HG03280 (cell line): ENCODE measurements around the gene EML1.

Source experiments
- ATAC-seq: cut with Tn5 transposase; IDR thresholded peaks from one replicate; pipeline ENCODE4 v1.9.1; 2021; ENCODE audit warnings: mild to moderate bottlenecking, moderate library complexity; ENCODE audit not compliant: unreplicated experiment

EML1 gene

DNA sequence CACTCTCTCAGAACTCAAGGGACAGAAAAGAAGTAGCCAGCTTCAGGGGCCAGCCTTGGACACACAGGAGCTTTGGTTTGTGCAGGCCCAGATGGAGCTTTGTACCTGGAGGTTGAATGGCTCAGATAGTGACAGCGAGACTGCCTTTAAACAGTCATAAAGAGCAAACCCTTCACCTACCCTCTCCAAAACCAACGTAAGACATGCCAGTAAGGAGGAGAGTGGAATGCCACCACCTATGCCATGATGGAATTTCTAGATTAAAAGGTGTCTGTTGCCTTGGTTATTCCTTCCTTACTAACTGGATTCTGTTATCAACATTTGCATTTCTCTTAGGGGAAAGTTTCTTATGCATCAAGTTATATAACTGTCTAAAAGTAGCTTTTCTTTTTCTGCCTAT lies 98.1 kb downstream of the EML1 start:
- ATAC-seq, result no peak

DNA sequence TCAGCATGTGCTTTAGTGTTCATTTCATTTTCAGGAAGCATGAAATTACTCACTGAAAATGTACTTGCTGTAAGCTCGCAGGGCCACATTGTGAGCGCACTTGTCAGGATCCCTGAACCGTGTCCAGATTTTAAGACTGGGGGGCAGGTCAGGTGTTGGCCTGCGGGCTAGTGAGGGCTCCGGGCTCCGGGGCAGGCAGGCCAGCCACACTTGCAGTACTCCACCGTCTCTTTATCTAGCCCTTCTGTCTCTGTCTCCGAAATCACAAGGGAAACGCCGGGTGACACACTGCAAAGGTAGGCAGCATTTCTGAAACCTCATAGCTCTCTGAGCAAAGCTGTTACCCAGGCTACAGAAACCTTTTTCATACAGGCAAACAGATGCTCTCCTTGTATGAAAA lies 98.7 kb downstream of the EML1 start:
- peak; percentile 74 for ATAC-seq

DNA sequence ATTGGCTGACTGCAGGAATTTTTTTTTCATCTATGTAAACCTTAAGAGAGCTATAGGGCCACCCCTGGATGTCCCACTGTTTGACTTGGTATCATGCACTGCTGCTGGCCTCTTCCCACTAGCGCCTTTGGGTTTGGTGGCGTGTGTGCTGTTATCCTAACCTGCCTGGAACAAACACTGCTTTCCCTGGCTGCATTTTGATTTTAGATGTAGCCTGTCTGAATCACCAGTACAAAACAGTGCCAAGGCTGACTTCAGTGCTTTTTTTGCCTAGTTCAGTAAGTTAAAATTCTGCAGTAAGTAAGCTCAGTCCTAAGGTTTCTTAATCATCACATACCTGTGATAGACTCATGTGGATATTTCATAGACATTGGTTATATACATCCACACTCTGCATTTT lies 99.2 kb downstream of the EML1 start:
- ATAC-seq, result peak; percentile 10

DNA sequence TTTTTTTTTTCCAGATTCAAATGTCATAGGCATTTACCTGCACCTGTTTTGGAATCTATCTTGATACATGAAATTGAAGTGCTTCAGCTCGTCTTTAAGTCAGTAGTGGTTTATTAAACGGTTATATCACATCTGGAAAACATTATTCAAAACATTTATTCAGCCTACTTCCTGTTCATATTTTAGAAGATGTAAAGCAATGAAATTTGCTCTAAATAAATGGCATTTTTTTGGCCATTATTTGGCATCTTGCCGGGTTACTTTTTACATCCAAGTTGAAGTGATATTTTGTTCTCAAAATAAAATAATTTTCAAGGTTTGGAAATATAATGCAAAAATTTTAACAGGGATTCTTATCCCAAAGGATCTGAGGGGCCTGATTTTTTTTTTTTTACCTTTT lies 103.1 kb downstream of the EML1 start:
- ATAC-seq, result no peak

DNA sequence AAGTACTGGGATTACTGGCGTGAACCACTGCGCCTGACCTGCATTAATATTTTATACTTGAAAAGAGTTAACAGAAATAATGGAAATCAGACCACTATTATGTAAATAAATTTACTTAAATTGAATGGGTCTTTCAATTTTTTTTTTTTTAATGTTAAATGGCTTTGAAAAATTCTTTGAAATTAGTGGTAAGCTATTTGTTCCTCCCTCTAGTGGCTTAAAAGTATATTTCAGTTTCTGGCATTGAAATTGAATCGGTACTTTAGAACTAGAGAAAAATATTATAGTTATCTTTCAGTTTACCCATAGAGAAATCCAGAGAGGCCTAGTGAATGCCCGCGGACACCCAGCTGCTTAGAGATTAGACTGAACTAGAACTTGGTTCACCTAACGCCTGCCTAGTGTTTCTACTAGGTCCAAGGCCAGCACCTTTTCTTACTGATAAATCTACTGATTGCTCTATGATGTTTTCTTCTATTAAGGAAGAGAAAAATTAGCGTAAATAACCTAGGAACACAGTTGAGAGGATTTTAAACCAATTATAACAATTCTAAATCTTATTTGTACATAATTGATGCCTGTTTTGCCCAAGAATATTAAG lies 106.5 kb downstream of the EML1 start:
- no peak for ATAC-seq

DNA sequence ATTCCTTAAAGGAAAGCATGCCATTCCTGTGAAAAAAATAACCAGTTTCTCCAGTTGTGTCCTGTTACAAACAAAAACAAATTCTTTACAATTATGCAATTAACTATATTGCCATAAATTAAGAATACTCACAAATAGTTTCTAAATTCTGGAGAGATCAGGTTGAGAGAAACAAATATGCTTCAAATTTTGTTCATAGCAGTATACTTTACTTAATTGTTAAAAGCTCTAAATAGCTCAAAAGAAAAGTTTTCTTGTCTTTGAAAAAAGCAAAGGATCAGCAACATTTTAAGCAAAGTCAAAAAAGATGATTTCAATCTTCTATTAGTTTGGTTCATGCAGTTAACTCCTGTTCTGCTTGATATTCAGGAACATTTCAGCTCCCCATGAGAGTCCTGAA lies 109.7 kb downstream of the EML1 start:
- ATAC-seq, result no peak

DNA sequence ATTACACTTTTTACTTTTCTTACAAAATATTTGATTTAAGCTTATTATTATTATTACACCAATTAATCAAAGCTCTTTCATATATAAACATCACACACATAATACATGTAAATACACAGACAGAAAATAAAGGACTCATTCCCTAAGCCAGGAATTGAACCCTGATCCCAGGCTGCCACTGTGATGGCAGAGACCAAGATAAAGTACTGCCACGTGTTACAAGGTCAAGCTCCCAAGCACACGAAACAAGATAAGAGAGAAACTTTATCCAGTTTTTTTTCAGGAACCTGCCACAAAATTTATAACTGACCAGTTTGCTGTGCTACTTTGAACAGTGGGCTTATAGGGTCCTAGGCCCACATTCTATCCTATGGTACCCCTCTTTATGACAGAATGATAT lies 111.3 kb downstream of the EML1 start:
- ATAC-seq, result no peak

DNA sequence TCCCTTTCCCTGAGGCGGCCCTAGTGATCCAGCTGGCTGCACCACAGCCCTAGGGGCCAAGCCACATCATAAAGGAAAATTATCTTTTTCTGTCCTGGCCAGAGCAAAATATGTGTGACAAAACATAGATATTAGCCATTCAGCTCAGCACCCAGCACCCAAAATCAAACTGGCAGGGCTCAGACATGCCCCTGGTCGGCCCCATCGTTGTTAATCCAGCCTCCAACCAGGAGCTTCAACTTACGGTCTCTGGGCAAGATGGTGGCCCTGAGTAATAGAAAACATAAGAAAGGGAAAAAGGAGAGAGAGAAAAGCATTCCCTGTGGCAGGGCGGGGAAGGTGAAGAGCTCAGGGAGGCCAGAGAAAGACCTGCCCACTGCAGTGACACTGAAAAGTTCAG lies 111.9 kb downstream of the EML1 start:
- ATAC-seq, result no peak

DNA sequence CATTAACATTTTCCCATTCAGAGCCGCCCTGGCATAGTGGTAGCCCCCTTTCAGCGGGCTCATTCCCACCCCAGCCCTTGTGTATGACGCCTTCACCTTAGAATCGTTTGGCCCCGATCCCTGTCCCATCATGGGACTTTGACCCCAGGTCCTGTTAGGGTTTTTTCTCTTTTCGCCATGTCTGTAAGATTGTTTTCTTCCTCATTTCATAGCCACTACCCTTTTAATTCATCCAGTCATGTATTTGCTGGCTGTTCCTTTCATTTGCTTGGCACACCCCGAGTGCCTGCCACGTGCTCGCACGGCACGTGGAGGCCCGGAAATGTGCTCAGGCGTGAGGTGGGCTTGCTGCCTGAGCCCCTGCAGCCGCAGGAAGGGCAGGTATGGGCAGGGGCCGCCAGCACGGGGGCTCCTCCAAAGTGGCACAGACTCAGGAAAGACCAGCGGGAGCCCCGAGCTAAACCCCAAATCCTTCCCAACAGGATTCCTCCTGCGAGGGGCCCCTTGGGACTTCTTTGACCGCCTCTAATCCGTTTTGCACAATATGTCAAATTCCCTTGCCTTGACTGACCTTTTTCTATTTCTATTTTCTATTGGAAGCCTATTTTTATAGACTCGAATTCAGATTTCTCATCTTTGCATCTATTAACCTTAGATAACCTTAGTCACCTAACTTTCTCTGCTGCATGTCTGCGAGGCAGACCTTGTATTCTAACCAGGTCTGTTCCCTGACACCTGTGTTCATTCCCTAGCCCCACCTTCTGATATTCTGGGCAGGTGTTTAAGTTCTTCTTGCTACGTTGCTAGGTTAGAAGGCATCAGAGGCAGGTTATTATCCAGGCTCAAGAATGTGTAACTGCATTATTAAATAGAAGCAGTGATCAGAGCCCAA lies 114.8 kb downstream of the EML1 start:
- ATAC-seq, result no peak

DNA sequence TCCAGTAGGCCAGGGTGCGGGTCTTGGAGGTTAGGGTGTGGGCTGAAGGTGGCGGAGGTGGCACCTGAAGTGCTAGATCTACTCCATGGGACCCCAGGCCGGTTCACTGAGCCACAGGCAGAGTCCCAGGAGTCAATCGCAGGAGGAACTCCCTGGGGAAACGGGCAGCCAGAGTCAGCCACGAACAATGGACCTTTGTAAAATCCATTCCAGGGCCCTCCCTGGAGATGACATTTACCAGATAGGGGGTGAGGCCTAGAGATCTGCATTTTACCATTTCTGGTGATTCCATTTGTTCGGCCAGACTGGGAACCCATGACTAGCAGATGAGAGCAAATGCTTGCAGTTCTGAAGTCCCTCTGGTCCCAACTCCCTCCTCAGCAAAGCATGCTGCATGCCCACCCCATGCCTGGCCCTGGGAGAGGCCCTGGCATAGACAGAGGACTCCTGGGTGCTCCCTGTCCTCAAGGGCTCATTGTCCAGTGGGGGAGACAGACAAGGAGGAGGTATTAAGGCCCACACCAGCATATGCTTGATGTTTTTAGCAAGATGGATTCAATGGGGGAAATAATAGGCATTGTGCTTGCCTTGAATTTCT lies 115.5 kb downstream of the EML1 start:
- no peak for ATAC-seq

DNA sequence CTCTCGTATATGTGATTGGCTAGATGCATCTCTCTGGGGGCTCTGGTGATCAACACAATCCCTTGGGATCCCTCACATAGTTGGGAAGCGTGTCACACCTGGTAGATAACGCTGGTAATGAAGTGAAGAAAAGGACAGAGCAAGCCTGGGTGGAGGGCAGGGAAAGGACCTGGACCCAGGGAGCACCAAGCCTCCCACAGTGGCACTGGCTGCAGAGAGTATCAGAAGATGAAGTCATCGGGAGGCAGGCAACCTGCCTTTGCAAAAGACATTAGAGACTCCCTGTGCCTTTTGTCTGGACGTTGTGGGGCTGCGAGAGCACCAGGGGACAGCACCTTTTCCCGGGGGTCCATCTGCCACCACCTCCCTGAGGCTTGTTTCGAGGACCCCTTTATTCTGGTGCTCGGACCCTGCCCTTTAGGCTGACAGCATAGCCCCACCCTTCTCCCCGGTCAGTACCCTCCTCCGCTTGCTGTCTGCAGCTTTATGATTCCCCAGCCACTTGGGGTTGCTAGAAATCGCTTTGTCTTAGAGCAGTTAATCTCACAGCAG lies 116.4 kb downstream of the EML1 start:
- no peak for ATAC-seq

DNA sequence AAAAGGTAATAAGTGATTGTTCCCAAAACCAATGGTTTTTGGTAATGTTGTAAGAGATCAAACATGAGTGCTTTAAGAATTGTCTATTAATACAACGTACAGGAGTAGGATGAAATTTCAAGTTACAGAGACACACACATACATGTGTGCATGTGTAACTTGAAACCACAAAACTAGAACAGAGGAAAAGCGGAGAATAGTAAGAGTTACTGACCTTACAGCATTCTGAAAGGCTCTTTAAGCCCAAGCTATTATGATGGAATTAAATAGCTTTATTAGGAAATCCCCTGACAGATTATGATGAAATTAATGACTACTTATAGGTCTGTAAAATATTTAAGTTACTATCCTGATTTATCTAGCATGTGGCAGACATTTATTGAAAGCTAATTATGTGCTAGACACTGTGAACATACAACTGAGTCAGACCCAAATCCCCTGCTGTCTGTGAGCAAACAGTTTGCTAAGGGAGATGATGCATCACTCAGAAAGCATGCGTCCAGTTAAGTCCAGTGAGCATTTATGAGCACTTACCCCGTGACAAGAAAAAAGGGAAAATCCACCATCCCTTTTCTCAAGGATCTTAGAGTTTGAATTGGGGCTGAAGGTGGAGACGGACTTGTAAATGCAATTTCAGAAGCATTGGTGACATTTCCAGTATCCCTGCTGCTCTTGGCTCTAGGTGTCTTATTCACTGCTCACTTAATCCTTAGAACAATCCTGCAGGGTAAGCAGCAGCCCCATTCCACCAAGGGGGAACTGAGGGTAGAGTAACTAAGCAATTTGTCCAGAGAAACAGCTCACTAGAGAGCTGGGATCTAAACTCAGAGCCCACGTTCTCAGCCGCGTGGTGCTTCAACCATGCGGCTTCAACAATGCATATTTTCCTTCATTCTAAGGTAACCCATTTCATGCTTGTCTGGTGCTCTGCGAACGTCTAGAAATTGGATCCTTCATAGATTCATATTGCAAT lies 117.4 kb downstream of the EML1 start:
- no peak for ATAC-seq

DNA sequence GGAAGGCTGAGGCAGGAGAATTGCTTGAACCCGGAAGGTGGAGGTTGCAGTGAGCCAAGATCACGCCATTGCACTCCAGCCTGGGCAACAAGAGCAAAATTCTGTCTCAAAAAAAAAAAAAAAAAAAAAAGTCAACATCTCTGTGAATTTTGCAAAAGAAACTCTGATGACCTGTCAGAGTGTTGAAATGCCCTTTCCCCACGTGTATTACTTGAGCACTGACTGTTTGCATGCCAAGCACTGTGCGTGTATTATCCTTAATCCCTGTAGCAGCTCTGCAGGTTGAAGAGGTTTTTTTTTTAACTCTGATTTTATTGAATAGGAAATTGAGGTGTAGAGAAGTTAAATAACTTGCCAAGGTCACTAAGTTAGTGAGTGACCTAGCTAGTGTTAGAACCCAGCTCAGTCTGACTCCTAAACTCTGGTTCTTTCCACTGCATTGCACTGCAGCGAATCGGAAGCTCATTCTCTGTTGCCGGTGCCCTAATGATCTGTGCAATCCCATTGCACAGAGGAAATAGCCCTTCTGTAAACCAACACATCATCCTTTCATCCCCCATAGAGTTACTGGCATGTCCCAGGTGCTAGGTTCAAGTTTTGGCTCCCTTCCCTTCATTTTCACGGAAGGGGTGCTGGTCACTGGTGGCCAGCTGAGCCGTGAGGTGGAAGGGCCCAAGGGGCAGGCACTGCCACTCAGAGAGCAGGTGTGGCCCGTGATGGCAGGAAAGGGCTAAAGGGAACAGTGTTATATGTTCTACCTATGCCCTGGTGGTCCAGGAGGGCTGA lies 122.3 kb downstream of the EML1 start:
- ATAC-seq, result no peak

DNA sequence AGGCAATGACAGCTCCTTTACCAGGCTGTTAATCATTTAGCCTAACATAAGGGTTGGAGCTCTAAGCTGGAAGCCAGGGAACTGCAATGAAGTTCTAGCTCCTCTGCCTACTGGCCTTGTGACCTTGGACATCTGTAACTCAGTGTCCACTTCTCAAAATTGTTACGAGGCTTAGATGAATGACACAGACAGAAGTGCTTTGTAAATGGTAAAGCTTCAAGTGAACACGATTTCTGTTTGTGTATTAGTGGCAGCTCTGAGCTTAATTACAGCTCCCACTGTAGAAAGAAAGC lies 122.8 kb downstream of the EML1 start:
- no peak for ATAC-seq

DNA sequence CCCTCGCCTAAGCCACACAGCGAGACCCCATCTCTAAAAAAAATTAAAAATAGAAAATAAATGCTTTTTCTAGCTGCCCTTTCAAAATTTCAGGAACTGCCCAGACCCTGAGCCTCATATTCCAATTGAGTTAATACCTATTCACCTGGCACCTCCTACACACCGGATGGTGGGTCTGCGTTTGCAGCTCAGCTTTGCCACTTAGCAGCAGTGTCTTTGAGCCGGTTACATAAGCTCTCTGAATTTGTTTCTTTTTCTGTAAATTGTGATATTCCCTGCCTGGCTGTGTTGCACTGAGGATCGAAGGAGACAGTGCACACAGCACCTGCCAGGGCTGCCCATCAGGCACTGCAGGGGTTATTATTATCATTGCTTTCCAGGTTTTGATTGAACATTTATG lies 125.6 kb downstream of the EML1 start:
- ATAC-seq, result no peak

DNA sequence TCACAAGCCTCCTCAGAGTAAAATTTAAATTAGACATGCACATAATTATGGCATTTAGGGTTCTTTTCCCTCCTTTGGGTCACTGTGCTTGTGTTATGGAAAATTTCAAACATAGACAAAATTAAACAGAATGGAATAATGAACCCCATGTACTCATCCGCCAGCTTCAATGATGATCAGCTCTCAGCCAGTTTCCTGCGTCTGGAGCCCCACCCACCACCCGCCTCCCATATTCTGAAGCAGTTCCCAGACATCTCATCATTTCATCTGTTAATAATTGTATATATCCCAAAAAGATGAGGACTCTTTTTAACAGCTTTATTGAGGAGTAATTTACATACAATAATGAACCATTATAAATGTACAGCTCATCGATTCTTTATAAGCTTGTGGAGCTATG lies 128.2 kb downstream of the EML1 start:
- ATAC-seq, result no peak

DNA sequence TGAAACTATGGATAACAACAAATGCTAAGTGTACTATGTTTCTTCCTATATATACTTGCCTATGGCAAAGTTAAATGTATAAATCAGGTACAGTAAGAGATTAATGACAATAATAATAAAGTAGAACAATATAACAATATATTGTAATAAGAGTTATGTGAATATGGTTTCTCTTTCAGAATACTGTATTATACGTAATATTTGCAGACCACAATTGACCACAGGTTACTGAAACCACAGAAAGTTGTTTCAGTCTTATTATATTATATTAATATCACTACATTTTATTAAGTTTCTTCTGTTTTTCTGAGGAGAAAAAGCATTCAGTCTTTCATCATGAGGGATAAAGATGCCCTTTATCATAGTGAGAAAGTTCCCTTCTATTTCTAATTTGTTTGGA lies 131.2 kb downstream of the EML1 start:
- ATAC-seq, result no peak

DNA sequence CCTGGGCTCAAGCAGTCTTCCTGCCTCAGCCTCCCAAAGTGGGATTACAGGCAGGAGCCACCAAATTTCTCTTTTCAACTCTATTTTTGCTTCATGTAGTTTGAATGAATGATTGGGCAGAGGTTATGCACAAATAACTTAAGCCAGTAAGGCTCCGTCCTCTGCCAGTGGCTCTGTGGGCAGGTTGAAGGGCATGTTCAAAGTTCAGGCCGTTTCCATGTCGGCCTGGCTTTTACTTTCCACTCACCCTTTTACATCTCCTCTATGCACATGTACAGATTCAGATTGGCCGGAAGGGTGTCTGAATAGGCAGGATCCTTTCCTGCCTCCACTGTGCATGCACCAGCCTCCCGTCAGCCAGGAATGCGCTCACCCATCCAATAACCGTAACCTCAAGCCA lies 132.3 kb downstream of the EML1 start:
- no peak for ATAC-seq

DNA sequence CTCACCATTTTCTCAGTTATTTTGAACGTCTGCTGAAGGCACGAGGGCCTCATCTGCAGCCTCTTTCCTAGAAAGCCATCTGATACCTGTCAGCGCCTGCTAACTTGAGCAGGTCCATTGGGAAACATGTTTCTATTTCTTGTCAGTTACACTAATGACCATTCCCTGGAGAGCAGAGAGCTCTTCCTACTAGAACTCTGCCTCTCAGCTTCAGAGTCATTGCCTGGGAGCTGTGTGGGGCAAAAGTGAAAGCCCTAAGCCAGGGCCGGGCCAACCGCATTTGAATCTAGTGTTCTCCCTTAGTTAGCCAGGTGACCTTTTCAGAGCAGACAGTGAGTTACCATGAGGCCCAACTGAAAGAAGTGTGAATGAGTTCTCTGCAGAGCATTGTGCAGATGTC lies 135.8 kb downstream of the EML1 start:
- ATAC-seq, result no peak

DNA sequence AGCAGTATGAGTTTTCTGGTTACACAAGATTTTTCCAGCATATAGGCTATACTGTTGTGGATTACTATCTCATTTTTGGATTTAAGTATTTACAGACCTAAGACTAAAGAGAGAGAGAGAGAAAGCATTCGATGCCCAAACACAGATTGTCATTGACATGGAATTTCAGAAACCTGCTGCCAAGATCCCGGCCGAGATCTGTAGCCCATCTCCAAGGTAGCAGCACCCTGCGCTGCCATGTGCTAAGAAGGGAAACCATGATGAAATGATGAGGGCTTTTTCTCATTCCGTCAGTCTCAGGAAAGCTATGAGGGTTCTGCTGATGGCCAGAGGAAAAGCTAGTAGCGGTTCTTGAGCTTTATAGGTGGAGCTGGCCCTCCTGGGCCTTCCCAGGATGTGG lies 136.4 kb downstream of the EML1 start:
- ATAC-seq, result no peak
